T-helper 2 cell (primary cell): ENCODE data around the gene SOSTDC1.
A peak's percentile ranks its signal among the peaks of the same experiment; 100 is the strongest.
"Not testable (repeated sequence)": the region's sequence is repeated elsewhere in the genome, so short reads cannot be mapped to it uniquely, and the experiment has no call there.

Source experiments
- DNase-seq, 5 experiments: peaks; one replicate each; pipeline versions ENCODE4 v3.0.0 to v3.0.0-alpha.2; 2012 to 2022
- total RNA-seq, 2 donors: gene quantifications; one replicate each; lab custom pipeline; 2026; lab: John Stamatoyannopoulos, UW

Gene SOSTDC1, protein sequence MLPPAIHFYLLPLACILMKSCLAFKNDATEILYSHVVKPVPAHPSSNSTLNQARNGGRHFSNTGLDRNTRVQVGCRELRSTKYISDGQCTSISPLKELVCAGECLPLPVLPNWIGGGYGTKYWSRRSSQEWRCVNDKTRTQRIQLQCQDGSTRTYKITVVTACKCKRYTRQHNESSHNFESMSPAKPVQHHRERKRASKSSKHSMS
- 0 to 0.07 reads per million in 2 donors for total RNA-seq

DNA sequence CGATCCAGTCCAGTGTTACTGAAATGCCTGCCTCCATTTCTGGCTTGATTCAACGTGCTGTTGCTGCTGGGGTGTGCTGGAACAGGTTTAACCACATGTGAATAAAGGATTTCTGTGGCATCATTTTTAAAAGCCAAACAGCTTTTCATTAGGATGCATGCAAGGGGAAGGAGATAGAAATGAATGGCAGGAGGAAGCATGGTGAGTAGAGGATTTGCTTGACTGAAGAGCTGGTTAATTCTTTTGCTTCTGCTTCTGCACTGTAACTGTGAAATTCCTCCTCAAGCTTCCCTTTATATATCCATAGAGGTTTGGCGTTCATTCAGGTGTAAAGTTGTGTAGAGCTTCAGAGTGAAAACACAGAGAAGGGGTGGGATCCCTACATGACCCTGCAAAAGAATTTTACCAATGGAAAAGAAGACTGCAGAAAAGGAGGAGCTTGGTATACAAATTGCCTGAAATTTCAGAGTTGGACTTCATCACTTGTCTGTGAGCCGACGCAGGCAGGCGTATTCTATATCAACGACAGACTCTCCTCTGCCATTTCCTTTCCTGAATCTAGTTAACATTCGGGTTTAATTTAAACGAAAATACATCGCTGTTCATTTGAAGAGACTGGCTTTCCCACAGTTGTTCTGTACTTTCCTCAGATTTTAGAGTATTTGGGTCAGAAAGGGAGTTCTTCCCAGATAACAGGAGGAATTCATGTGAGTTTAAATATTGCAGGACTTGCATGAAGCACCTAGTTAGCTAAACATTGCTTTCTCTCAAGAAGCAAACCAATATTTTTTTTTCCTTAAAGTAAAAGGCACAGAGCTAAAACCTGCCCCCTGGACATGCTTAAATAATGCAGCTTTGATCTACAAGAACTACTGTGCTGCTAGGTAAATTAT is at the start of gene SOSTDC1:
Gene SOSTDC1 (minus strand): TSS at position 270 of the 893 bp plus-strand sequence. CDS start 70 bp downstream, at position 200.
- no peak for DNase-seq

DNA sequence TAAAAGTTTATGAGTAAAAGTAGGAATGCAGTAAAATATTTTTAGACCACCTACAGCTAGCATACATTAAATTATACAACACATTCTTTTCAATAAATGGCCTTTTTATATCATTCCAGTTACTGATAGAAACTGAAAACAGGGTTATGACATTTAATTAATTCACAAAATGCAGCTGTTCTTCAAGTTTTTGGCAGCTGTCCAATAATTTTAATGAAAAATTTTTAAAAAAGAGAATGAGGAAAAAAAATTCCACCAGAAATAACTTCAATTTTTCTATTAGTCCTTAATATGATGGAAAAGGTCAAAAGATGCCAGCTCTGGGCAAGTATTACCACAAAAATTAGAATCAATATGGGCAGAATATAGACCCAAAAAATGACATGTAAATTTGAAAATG is 49.2 kb upstream of the SOSTDC1 start:
- DNase-seq, result no peak

DNA sequence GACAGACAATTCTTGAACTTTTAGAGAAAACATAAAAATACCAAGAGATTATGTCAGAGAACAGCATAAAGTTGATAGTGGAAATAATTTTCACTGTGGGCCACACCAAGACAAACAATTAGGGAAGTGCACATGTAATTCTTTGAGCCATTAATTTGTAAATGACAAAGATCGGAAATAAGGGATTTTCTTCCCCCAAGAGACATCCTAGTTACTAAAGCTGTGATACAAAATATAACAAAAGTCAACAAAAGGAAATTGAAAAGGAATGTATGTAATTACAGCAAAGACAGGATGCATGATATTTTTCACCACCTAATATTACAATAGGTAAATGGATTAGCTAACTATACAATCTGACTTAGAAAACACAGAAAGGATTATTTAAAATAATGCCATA is 48.7 kb upstream of the SOSTDC1 start:
- no peak for DNase-seq

DNA sequence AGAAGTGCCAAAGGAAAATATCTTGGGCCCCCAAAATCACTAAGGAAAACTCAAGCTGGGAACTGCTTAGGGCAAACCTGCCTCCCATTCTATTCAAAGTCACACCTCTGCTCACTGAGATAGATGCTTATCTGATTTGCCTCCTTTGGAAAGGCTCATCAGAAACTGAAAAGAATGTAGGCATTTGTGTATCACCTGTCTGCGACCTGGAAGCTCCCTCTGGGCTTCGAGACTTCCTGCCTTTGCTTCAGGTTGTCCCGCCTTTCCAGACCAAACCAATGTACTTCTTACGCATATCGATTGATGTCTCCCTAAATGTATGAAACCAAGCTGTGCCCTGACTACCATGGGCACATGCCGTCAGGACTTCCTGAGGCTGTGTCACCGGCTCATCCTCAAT is 46.6 kb upstream of the SOSTDC1 start:
- DNase-seq, result no peak

DNA sequence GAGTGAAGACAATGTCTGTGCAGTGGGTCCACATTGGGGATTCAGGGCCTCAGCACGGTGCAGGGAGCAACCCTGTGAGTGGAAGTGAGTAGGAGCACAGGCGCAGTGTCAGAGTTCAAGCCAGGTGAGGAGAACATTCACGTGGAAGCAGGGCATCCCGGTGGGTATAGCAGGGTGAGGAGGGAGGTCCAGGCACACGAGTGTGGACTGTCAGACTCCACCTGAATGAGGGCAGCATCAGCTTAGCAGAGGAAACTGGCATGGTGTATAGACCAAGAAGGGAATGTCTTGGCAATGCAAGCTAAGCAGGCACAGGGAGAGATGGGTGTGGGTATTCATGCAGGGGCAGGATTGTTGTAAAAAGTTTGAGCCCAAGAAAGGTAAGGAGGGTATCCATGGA is 45.8 kb upstream of the SOSTDC1 start:
- DNase-seq, result no peak

DNA sequence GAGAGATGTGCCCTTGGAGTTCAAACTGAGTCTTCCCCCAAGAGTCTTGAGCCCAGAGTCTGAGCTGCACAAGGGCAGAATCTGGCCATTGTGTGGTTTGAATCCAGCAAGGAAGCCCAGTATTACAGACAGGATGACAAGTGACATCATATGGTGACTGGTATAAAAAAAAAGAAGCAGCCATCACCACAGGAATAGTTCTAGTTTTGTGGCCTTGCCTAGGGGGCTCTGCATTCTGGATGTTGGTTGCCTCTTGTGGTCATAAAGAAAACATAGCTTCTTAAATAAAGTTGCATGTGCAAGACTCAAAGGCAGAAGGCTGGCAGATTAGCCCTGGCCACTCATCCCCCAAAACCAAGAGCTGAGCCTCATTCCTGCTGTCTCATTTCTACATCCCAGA is 44.3 kb upstream of the SOSTDC1 start:
- DNase-seq, result no peak

DNA sequence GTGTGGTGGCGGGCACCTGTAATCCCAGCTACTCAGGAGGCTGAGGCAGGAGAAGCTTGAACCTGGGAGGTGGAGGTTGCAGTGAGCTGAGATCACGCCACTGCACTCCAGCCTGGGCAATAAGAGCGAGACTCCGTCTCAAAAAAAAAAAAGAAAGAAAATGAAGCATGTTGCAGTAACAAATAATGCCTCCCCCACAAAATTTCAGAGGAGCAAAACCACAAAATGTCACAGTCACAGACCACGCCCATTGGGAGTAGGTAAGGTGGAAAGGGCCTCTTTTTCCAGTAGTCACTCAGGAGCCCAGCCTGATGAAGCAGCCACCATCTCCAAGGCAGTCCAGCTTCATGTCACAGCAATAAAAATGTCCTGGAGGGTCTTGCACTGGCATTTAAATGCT is 40.9 kb upstream of the SOSTDC1 start:
- DNase-seq, result not testable (repeated sequence)

DNA sequence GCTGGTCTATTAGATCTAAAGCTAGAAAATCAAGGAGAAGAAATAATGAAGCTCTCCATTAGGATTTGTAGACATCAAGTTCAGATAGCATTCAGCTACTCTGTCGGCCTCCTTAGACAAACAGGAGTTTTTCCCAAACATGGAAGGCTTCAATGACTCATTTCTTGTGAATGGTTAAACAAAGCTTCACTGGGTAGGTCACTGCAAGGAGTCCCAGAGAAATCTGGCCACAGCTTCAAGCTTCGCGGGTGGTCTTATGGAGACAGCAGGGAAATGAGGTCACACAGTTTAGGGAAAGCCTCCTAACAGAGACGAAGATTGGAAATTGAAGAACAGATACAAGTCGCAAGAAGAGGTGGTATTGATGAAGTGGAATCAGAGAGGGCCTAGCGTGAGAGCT is 38.5 kb upstream of the SOSTDC1 start:
- no peak for DNase-seq

DNA sequence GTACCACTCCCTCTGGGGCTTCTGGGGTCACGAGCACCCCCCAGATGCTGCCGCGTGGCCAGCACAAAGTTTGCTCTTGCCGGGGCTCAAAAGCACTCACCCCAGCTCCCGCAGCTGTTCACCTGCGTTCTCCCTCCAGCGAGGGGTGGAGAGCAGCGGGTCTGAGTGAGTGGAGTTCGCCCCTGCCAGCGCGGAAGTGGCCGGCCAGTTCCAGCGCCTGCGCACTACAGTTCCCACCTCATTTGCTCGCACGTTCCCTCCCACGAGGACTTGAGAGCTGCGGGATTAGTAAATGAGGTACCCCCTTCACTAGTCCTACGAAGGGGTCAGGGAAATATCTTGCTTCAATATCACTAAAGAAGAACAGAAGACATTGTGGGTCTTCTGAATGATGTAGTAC is 36.8 kb upstream of the SOSTDC1 start:
- no peak for DNase-seq

DNA sequence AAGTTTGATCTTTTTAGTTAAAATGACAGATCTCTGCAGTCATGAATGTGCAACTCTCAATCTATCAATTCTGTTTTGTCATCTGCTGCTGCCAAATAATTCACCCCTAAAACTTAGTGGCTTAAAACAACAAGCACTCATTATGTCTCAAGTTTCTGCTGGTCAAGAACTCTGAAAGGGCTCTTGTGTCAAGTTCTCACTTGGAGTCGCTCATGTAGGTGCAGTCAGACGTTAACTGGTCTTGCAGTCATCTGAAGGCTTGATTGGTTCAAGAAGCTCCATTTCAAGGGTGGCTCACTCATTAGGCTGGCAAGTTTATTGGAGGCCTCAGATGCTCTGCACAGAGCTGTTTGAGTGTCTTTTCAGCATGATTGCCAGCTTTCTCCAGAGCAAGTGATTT is 32.6 kb upstream of the SOSTDC1 start:
- DNase-seq, result no peak

DNA sequence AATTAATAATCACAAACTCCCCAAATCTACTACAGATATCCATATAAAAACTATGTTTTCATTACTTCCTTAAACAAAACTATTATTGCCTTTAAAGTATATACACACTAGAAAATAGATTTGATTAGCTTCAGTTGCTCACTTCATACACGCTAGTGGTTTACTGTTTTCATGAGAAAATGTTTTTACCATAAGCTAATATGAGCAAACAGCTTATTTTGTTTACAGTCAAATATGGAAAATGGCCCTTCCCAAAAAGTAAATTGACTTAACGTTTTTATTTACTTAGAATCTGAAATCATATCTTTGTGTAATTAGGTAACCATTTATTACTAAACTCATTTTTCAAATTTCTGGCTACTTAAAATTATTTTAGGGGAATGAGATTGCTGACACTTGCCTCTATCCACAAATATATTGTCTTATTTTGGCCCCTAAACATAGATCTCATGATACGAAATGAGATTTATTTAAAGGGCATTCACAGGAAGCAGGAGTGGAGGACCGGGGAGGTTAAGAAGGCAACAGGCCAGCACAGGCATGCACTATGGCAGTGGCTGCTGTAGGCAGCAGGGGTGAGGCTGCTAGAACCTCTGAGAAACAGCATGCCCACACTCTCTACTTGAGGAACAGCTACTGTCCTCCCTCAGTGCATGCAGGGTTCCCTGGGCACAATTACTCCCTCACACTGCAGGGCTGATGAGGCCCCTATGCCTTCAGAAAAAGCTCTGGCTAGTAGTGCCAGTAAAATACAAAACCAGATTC is 29.6 kb upstream of the SOSTDC1 start:
- no peak for DNase-seq

DNA sequence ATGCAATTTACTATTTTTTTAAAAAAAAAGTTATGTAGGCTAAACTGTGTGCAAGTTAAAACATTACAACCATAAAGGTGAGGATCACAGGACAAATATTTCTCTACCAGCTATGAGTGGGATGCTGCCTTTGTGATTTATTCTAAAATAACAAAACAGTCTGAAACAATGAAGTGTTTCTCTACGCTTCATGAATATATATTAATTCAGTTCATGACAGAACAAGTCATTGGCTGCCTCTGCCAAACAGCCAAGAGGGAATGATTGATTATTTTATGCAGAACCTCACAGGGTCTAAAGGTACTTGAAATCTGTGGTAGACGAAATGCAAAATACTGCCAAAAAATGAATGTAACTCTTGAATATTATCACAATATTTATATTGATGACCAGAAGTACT is 29.0 kb upstream of the SOSTDC1 start:
- DNase-seq, result no peak

DNA sequence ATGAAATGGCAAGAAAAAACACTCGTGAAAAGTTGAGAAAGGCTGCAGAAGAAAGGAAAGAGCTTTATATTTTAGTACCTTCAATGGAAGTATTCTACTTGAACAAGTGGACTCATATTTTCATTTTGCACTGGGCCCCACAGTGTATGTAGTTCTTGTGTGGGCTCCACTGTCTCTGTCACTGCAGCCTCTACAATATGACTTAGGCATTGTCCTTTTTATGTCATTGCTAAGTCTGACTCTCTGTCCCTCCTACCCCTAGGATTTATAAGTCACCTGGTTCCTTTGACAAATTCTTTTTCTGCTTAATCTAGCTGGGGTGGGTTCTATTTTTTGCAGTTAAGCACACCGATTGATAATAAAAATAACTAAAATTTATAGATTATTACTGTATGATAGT is 27.7 kb upstream of the SOSTDC1 start:
- no peak for DNase-seq

DNA sequence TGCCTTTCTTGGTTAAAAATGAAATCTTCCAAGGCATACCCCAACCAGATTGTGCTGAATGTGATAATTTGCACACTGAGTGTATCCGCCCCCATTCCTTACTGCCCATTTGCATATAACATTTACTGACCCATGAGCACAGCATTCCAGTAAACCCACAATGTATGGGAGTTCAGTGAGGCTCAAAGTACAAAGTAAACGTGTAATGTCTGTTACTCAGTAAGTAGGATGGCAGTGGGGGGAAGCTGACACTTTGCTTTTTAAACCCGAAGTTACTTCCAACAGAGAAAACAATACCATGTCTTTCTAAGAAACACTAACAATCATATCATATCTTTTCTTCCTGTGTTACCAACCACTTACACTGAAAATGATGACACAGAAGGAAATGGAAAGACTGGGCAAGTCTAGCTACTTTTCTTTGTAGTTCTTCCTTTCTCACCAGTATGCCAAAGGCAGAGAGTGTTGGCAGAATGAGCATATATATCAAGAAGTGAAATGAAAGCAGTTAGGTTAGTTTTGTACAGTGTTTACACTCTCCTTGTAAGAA is 27.1 kb upstream of the SOSTDC1 start:
- peak in 1 of 5 experiments; percentile 29 for DNase-seq

DNA sequence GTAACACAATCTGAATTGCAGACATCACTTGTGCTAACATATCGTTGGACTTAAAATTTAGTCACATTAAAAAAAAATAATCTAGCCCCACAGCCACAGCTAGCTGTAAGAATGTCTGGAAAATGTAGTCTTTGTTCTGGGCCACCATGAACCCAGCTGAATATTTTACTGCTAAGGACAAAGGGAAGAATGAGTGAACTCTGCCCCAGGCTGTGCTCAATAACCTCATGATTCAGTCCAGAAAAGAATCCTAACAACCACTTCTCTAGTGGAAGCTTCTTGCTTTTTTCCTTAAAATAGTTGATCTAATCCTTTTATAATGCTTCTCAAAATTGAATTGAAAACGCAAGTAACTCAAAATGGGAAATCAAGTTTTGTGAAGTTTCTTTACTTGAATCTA is 25.6 kb upstream of the SOSTDC1 start:
- DNase-seq, result no peak

DNA sequence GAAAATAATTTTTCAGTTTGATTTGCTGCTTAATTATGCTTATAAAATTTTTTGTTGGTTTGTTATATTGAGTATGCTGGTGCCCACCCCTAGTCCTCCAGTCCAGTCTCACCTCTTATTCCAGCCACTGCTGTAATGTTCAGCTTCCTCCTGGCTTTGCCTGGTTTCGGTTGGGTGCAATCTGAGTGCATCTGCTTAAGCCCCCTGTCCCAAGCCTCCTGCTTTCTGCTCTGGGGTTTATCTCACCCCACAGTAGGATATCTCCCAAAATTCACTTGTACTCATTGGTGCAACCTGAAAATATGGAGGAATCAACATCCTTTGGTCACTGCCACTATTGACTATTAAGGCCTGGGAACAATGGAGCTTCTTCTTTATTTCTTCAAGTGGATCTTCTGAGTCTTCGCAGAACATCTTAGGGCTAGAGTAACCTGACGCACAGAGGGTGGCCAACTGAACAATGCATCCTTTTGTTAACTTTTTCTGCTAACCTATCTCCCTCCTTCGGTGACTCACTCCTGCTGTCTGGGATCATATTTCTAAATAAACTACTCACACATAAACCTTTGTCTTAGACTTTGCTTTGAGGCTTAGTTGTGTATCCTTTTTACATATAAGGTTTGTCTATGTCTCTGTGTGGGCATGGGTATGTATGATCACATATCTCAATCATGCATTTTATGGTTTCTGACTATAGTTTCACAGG is 19.1 kb upstream of the SOSTDC1 start:
- DNase-seq, result no peak

DNA sequence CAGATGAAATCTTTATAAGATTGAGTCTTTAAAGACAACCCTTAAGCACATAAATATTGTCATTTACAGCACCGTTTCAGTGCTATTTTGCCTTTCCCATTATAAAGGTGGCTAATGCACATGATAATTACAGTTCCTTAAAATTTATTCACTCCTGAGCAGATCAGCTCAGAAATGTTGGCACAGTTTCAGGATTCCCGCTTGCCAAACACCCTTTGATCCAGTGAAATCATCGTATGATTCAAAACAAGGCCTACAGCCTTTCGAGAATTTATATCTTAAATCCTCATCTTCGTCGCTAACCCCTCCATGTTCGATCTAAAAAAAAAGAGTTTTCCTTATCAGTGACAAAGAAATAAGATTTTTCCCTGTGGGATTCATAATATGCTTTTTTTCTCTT is 14.1 kb upstream of the SOSTDC1 start:
- no peak for DNase-seq

DNA sequence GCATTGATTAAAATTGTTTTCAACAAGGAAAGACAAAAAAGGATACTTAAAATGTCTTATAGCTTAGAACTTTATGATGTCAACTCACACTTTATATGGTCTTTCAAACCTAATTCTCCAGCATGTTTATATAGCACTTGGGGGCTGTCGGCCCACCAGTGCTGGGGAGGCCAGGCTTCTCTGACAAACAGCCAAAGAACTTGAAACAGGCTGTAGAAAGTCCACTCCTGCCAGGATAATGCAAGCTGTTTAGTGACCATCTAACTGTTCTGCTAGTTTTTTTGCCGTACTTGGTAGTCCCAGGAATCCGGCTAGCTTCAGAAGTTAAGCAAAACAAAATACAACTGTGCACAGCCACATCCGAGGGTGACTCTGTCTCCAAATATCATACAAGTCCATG is 13.6 kb upstream of the SOSTDC1 start:
- no peak for DNase-seq

DNA sequence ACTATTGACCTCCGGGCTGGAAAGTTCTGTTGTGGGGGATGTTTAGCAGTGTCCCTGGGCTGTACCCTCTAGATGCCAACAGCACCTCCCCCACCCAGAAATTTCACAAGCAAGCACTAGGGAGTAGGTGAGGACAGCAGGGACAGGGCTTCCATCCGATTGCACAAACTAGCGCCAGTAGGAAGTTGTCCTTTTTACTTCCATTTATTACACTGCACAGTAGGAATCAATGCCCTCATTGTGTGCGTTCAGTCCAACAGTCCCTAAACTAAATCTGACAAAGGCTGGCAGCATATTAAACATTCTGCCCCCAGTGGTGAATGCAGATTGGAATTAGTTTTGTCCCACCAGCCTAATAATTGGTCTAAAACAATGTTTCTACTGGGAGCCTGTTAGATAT is 6.4 kb upstream of the SOSTDC1 start:
- DNase-seq, result no peak

DNA sequence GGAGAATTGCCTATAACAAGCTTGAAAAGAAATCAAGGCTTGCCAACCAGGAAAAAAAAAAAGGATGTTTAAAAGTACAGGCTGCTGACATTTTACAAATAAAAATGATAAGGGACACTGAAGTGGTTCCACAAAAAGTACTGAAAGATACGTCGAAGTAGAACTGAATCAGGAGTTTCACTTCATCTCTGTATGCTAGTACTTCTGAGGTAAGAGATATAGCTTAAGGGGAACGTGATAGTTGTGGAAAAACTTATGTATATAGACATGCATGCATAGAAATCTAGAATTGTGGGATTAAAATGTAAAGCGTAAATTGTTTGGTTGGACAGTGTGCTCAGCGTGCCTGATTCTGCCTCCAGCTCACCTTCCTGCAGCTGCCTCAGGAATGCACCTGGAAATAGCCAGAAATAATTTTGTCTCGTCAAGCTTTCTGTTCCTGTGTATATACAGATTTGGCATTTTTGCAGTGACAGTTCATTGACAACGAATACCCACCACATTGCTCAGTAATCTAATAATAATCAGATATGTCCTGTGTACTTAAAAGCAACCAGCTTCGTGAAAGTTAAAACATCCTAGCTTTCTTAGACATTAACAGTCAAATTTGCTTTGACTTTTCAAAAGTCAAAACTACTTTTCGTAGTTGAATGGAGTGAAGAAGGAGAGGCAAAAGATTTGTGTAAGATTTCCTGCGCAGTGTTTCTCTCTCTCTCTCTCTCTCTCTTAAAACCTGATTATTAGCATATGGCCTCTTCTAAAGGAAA is 1.4 kb downstream of the SOSTDC1 start:
- no peak for DNase-seq

DNA sequence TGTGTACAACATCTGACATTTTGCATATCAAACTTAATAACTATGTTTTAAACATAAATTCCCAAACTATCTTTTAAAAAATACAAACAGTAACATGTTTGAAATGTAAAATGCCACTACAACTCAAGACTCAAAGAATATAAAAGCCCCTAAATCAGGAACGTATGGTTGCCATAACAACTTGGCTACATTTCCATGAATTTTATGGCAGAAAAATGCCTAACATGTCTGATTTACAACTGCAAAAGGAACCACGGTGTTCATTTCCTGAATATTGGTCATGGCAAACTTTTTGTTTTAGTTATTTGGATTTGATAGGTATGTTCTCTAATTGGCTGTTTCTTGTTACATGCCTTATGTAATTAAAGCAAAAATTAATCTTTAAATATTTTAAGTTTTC is 2.0 kb downstream of the SOSTDC1 start:
- no peak for DNase-seq

DNA sequence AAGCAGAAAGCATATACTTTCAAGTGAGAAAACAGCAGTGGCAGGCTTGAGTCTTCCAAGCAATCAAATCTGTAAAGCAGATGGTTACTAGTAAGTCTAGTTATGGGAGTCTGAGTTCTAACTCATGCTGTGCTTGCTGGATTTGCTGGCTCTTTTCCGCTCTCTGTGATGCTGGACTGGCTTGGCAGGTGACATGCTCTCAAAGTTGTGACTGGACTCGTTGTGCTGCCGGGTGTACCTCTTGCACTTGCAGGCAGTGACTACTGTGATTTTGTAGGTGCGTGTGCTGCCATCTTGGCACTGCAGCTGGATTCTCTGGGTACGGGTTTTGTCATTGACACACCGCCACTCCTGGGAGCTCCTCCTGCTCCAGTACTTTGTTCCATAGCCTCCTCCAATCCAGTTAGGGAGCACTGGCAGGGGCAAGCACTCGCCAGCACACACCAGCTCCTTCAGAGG is 3.1 kb downstream of the SOSTDC1 start:
- no peak for DNase-seq
